Mesendoderm (in vitro differentiated cells): ENCODE measurements around the gene RBM47.

Experiments
- DNase-seq: peaks from one replicate; pipeline ENCODE4 v3.0.0; 2013
- H2AK5ac ChIP-seq: 2 replicates; pipeline ENCODE4 v1.6.1; 2013; ENCODE audit warnings: low read length, inconsistent platforms
- H2BK120ac ChIP-seq: 2 replicates; pipeline ENCODE4 v1.6.1; 2013; ENCODE audit warnings: low read depth, mild to moderate bottlenecking, low read length, moderate library complexity, mixed read lengths
- H2BK15ac ChIP-seq: replicated peaks from 2 replicates; pipeline ENCODE4 v1.6.1; 2013; ENCODE audit warnings: low read depth, mild to moderate bottlenecking, moderate library complexity
- H2BK5ac ChIP-seq: 2 replicates; pipeline ENCODE4 v1.6.1; 2013; ENCODE audit warnings: low read length, inconsistent platforms
- H3K18ac ChIP-seq: 2 replicates; pipeline ENCODE4 v1.6.1; 2013; ENCODE audit warnings: mild to moderate bottlenecking, low read length, mixed read lengths
- H3K23ac ChIP-seq: one replicate; pipeline ENCODE4 v1.6.1; 2013; ENCODE audit warnings: low read length
- H3K27ac ChIP-seq: 2 replicates; pipeline ENCODE4 v1.5.1; 2013; ENCODE audit warnings: low read depth, mild to moderate bottlenecking, inconsistent platforms, low read length, moderate library complexity
- H3K27me3 ChIP-seq: 2 replicates; pipeline ENCODE4 v1.6.1; 2013; ENCODE audit warnings: low read length, control low read depth, mild to moderate bottlenecking, inconsistent platforms; ENCODE audit not compliant: insufficient read depth, poor library complexity
- H3K36me3 ChIP-seq: 2 replicates; pipeline ENCODE4 v1.6.1; 2013; ENCODE audit warnings: low read length, inconsistent platforms; ENCODE audit not compliant: control insufficient read depth, insufficient read depth
- H3K4ac ChIP-seq: one replicate; pipeline ENCODE4 v1.6.1; 2013; ENCODE audit warnings: low read depth, mild to moderate bottlenecking, low read length, moderate library complexity
- H3K4me1 ChIP-seq: 2 replicates; pipeline ENCODE4 v1.6.1; 2013; ENCODE audit warnings: low read depth, low read length, inconsistent platforms; ENCODE audit not compliant: control insufficient read depth
- H3K4me2 ChIP-seq: 2 replicates; pipeline ENCODE4 v1.6.1; 2013; ENCODE audit warnings: low read length
- H3K4me3 ChIP-seq: 2 replicates; pipeline ENCODE4 v1.5.1; 2013; ENCODE audit warnings: mild to moderate bottlenecking, low read length
- H3K56ac ChIP-seq: one replicate; pipeline ENCODE4 v1.6.1; 2013; ENCODE audit warnings: low read length
- H3K79me1 ChIP-seq: 2 replicates; pipeline ENCODE4 v1.6.1; 2013; ENCODE audit warnings: low read length, inconsistent platforms
- H3K79me2 ChIP-seq: 2 replicates; pipeline ENCODE4 v1.6.1; 2013; ENCODE audit warnings: mild to moderate bottlenecking, low read length; ENCODE audit not compliant: control insufficient read depth, insufficient read depth
- H3K9ac ChIP-seq: 2 replicates; pipeline ENCODE4 v1.6.1; 2013; ENCODE audit warnings: low read length, inconsistent platforms
- H4K5ac ChIP-seq: one replicate; pipeline ENCODE4 v1.6.1; 2013; ENCODE audit warnings: low read length
- H4K8ac ChIP-seq: one replicate; pipeline ENCODE4 v1.6.1; 2013; ENCODE audit warnings: low read depth, mild to moderate bottlenecking, control low read depth, low read length, moderate library complexity
- WGBS: extraction: QIAGEN DNeasy Blood & Tissue Kit; methylation state at CpG from one replicate; pipeline ENCODE4 v1.1.7; 2013; ENCODE audit warnings: low lambda C conversion rate, missing lambda C conversion rate; ENCODE audit not compliant: insufficient coverage; ENCODE audit errors: extremely low coverage; 5-methylcytosine and 5-hydroxymethylcytosine counted together

Gene RBM47

DNA sequence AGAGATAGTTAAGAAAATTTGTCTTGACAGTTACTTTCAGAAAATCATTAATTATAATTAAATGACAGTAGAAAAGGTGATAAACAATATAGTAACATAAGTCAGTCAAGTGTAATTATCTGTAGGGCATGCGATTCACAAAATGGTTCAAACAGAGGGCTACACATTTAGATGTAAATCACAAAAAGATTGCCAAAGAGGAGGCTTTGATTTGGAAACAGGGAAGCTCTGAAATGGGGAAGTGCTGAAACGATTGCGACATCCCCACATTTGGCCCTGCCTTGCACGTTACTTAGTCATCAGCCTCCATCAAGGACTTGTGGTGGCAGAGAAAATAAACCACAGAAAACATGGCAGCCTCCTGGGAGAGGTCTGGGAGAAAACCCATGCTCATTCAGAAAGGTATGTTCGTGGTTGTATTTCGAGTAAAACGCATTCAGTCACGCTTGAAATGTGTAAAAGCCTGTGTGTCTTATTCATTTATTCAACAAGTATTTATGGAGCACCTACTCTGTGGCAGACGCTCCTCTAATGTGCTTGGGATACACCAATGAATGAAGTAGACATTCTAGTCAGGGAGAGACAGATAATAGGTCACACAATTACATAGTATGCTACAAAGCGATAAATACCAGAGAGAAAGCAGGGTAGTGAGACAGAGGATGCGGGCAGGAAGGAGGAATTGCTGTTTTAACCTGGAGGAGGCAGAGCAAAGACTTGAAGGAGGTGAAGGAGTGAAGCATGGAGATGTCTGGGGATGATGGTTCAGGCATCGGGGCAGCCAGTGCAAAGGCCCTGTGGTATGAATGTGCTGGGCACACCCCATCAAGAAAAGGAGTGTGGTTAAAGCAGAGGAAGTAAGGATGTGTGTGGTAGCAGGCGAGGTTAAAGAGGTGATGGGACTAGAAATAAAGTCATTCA lies 7.8 kb downstream of the RBM47 start:
- H2BK120ac ChIP-seq = no peak overlapping the region
- peaks cover 63% of the 10 kb centered on the region for H3K79me2 ChIP-seq
- DNase-seq = peak; percentile 91
- H3K4me2 ChIP-seq = no peak overlapping the region
- H3K4me3 ChIP-seq = no peak overlapping the region
- no peaks in the 10 kb centered on the region for H3K27me3 ChIP-seq
- peak overlapping the region; percentile 31 for H3K56ac ChIP-seq
- no peaks in the 10 kb centered on the region for H3K36me3 ChIP-seq
- H3K4me1 ChIP-seq = peaks cover 9% of the 10 kb centered on the region
- no peak overlapping the region for H2BK15ac ChIP-seq
- no peak overlapping the region for H4K8ac ChIP-seq
- no peak overlapping the region for H3K18ac ChIP-seq
- no peak overlapping the region for H3K9ac ChIP-seq
- peaks cover 1% of the 10 kb centered on the region for H3K79me1 ChIP-seq
- peak overlapping the region; percentile 28 for H3K27ac ChIP-seq
- H3K23ac ChIP-seq = no peak overlapping the region
- peak overlapping the region; percentile 51 for H2AK5ac ChIP-seq
- H3K4ac ChIP-seq = no peak overlapping the region
- WGBS = no CpG with 5 or more reads among the region's 13 CpGs
- H2BK5ac ChIP-seq = no peak overlapping the region
- no peak overlapping the region for H4K5ac ChIP-seq

DNA sequence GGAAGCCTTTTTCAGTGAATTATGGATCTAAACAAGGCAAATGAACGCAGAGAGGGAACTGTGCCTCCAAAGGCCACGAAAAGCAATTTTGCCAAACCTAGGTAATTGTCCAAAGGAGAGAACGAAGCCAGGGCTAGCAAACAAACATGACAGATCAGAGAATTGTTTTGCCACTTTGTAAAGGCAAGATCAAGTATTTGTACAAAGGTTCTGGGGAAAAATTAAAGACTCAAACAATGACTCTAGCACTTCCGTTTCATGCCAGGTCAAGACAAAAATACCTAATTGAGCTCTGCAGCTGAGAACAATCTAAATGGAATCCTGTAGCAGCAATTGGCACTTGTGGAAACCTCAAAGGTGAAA lies 8.5 kb downstream of the RBM47 start:
- peak overlapping the region; percentile 32 for H3K18ac ChIP-seq
- H3K79me1 ChIP-seq = peaks cover 1% of the 10 kb centered on the region
- H3K23ac ChIP-seq = no peak overlapping the region
- peak overlapping the region; percentile 37 for H3K4ac ChIP-seq
- WGBS = no CpG with 5 or more reads among the region's 4 CpGs
- no peak overlapping the region for H3K4me3 ChIP-seq
- no peak overlapping the region for H4K8ac ChIP-seq
- no peak overlapping the region for H3K27ac ChIP-seq
- peaks cover 59% of the 10 kb centered on the region for H3K79me2 ChIP-seq
- peak overlapping the region; percentile 5 for H2AK5ac ChIP-seq
- H3K36me3 ChIP-seq = no peaks in the 10 kb centered on the region
- no peak overlapping the region for H2BK120ac ChIP-seq
- H4K5ac ChIP-seq = peak overlapping the region; percentile 1
- H2BK15ac ChIP-seq = no peak overlapping the region
- H2BK5ac ChIP-seq = peak overlapping the region; percentile 23
- H3K27me3 ChIP-seq = no peaks in the 10 kb centered on the region
- H3K4me2 ChIP-seq = no peak overlapping the region
- no peak for DNase-seq
- H3K9ac ChIP-seq = no peak overlapping the region
- peaks cover 3% of the 10 kb centered on the region for H3K4me1 ChIP-seq
- peak overlapping the region; percentile 71 for H3K56ac ChIP-seq

DNA sequence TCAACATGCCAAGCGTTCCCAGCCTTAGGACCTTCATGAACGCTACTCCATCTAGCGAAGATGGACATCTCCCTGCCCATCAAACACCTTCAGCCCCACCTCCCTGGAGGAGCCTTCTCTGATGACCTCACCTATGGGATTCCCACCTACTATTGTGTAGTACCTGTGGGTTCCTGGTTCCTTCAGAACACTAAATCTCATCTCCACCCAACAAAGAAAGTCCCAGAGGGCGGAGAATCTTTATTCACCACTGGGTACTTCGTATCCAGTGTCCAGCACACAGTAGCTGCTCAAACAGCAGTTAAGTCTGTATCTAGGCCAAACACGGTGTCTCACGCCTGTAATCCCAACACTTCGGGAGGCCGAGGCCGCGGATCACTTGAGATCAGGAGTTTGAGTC lies 10.1 kb downstream of the RBM47 start:
- Histone ChIP-seq H3K9ac (no peak overlapping the region), H3K18ac (no peak overlapping the region), H3K4ac (no peak overlapping the region), H3K36me3 (no peaks in the 10 kb centered on the region), H4K8ac (no peak overlapping the region), H3K79me2 (peaks cover 54% of the 10 kb centered on the region), H3K4me2 (no peak overlapping the region), H2BK15ac (no peak overlapping the region), H3K4me1 (peaks cover 3% of the 10 kb centered on the region), H2AK5ac (no peak overlapping the region), H2BK5ac (no peak overlapping the region), H3K27me3 (no peaks in the 10 kb centered on the region), H4K5ac (no peak overlapping the region), H3K4me3 (no peak overlapping the region), H2BK120ac (no peak overlapping the region), H3K79me1 (peaks cover 1% of the 10 kb centered on the region), H3K27ac (no peak overlapping the region), H3K56ac (no peak overlapping the region), H3K23ac (peak overlapping the region; percentile 2)
- WGBS = no CpG with 5 or more reads among the region's 11 CpGs
- DNase-seq = no peak

DNA sequence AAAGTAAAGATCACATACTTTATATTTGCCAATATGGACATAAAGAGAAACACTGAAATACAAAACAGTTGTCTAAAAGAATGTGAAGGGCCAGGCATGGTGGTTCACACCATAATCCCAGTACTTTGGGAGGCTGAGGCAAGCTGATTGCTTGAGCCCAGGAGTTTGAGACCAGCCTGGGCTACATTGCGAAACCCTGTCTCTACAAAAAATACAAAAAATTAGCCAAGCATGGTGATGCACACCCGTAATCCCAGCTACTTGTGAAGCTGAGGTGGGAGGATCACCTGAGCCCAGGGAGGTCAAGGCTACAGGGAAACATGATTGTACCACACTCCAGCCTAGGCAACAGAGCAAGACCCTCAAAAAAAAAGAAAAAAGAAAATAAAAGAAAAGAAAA lies 11.8 kb downstream of the RBM47 start:
- Histone ChIP-seq H3K36me3 (no peaks in the 10 kb centered on the region), H3K27me3 (no peaks in the 10 kb centered on the region), H4K8ac (no peak overlapping the region), H3K4me1 (peaks cover 3% of the 10 kb centered on the region), H2BK120ac (no peak overlapping the region), H3K18ac (no peak overlapping the region), H3K79me1 (peaks cover 1% of the 10 kb centered on the region), H3K4me2 (no peak overlapping the region), H2BK5ac (no peak overlapping the region), H3K9ac (no peak overlapping the region), H3K27ac (no peak overlapping the region), H2AK5ac (no peak overlapping the region), H3K79me2 (peaks cover 49% of the 10 kb centered on the region), H2BK15ac (no peak overlapping the region), H3K4me3 (no peak overlapping the region), H3K4ac (no peak overlapping the region), H3K23ac (no peak overlapping the region), H4K5ac (no peak overlapping the region), H3K56ac (no peak overlapping the region)
- no CpG with 5 or more reads among the region's 2 CpGs for WGBS
- DNase-seq = no peak

DNA sequence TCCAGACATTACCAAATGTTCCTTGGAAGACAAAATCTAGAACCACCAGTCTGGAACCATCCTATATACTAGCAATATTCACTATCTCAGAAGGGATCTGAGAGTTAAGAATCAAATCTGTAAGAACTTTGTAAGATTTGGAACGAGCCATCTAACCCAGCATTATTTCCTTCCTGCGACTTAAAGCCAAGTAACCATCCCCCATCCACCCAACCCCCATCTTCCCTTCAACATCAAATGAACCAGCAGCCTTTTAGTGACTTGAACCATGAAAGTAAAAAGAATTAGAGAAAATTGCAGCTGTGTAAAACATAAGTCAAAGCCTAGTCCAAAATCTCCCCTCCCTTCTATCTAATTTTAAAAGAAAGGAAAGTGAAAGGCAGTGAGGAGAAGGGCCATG lies 15.6 kb downstream of the RBM47 start:
- no peak overlapping the region for H4K8ac ChIP-seq
- H3K4me2 ChIP-seq = no peak overlapping the region
- H2BK15ac ChIP-seq = no peak overlapping the region
- H2AK5ac ChIP-seq = no peak overlapping the region
- no peak overlapping the region for H3K27ac ChIP-seq
- peaks cover 39% of the 10 kb centered on the region for H3K79me2 ChIP-seq
- H3K4ac ChIP-seq = no peak overlapping the region
- no peak overlapping the region for H3K23ac ChIP-seq
- H3K36me3 ChIP-seq = no peaks in the 10 kb centered on the region
- no peak overlapping the region for H3K56ac ChIP-seq
- no CpG with 5 or more reads among the region's 2 CpGs for WGBS
- no peak overlapping the region for H3K4me3 ChIP-seq
- no peaks in the 10 kb centered on the region for H3K79me1 ChIP-seq
- no peak overlapping the region for H2BK5ac ChIP-seq
- no peak for DNase-seq
- no peak overlapping the region for H4K5ac ChIP-seq
- H3K4me1 ChIP-seq = no peaks in the 10 kb centered on the region
- H3K18ac ChIP-seq = no peak overlapping the region
- H3K9ac ChIP-seq = no peak overlapping the region
- H2BK120ac ChIP-seq = no peak overlapping the region
- H3K27me3 ChIP-seq = no peaks in the 10 kb centered on the region

DNA sequence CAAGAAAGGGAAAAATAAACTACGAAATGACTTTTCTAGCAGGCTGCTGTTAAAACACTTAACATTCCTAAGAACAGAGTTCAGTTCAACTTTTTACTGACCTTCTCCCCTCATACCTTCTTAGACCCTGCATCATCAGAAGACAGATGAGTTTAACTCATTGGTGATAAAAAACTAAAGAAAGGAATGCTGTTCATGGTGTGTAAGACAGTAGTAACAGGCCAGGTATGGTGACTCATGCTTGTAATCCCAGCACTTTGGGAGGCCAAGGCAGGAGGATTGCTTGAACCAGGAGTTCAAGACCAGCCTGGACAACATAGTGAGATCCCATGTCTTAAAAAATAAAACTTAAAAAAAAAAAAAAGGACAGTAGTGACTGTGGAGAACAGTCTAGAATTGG lies 16.2 kb downstream of the RBM47 start:
- H3K27ac ChIP-seq = no peak overlapping the region
- H3K4me2 ChIP-seq = no peak overlapping the region
- H3K4me1 ChIP-seq = no peaks in the 10 kb centered on the region
- H2AK5ac ChIP-seq = no peak overlapping the region
- no peak overlapping the region for H4K5ac ChIP-seq
- H3K4me3 ChIP-seq = no peak overlapping the region
- no peak overlapping the region for H3K56ac ChIP-seq
- H3K9ac ChIP-seq = no peak overlapping the region
- H3K4ac ChIP-seq = no peak overlapping the region
- DNase-seq = no peak
- no peak overlapping the region for H2BK5ac ChIP-seq
- H4K8ac ChIP-seq = no peak overlapping the region
- H2BK120ac ChIP-seq = no peak overlapping the region
- no peaks in the 10 kb centered on the region for H3K27me3 ChIP-seq
- H3K23ac ChIP-seq = no peak overlapping the region
- WGBS = no CpG with 5 or more reads among the region's 1 CpG
- H3K18ac ChIP-seq = no peak overlapping the region
- no peaks in the 10 kb centered on the region for H3K79me1 ChIP-seq
- peaks cover 38% of the 10 kb centered on the region for H3K79me2 ChIP-seq
- H2BK15ac ChIP-seq = no peak overlapping the region
- no peaks in the 10 kb centered on the region for H3K36me3 ChIP-seq
